Measurements from ENCODE around the gene PTK6.

DNA sequence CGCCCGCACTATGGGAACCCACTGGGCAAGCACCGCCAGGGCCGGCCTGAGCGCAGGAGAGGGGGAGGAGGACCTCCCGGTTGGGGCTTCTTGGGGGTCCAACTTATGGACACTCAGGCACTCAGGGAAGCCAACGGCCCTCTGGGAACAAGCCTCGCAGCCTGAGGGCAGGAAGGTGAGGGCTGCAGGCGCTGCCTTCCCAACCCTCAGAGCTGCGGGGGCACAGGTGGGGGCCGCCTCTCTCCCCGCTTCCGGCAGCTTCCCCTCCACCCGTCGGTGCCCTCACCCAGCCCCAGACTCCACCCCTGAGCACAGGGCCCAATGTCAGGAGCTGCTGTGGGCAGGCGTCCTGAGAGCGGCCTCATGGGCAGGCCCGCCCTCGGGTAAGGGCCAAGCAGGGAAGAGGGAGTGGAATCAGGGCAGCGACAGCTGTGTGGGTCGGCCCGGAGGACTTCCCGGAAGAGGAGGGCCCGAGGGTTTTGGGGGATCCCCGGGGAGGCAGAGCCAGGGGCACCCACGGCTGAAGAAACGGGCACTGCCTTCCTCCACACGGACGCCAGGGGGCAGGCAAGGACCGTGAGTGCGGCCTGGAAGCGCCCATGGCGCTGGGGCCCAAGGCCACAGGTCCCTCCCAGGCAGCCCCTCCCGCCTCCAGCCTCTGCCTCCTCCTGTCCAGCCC is 488 bp upstream of the PTK6 start:
- TF ChIP-seq, protein P1, sequence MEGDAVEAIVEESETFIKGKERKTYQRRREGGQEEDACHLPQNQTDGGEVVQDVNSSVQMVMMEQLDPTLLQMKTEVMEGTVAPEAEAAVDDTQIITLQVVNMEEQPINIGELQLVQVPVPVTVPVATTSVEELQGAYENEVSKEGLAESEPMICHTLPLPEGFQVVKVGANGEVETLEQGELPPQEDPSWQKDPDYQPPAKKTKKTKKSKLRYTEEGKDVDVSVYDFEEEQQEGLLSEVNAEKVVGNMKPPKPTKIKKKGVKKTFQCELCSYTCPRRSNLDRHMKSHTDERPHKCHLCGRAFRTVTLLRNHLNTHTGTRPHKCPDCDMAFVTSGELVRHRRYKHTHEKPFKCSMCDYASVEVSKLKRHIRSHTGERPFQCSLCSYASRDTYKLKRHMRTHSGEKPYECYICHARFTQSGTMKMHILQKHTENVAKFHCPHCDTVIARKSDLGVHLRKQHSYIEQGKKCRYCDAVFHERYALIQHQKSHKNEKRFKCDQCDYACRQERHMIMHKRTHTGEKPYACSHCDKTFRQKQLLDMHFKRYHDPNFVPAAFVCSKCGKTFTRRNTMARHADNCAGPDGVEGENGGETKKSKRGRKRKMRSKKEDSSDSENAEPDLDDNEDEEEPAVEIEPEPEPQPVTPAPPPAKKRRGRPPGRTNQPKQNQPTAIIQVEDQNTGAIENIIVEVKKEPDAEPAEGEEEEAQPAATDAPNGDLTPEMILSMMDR (conservative IDR thresholded peaks at IDR 0.05; ENCODE audit: low read length) = peak; percentile 86
- no peak for TF ChIP-seq EZH2phosphoT487 (IDR thresholded peaks at IDR 0.05; ENCODE audit: borderline replicate concordance, low read depth, low read length)
